Measurements from ENCODE around the gene SRSF3.

SRSF3 gene

GRCh38 chr6:36563928-36564284, 30.3 kb upstream of the SRSF3 start:
- no peaks in the 10 kb centered on the region for H3K9me3 ChIP-seq (ENCODE audit: control insufficient read depth, insufficient read depth, low read depth, low read length)
- H3K27ac ChIP-seq (ENCODE audit: extremely low read depth, low read depth, low read length): no peak overlapping the region
- H3K4me1 ChIP-seq (ENCODE audit: control insufficient read depth, insufficient read depth, low read length): no peaks in the 10 kb centered on the region; the same call in 1 of the 2 replicates
- POLR2A ChIA-PET: interaction anchor here (0.9 to 1.5 kb wide), 2 partner anchors 8 to 31 kb away, joined by 3 to 9 read pairs; no protein-coding TSS in a partner anchor
- TF ChIP-seq ZNF561 (tag by site-specific recombination; IDR thresholded peaks at IDR 0.05; ENCODE audit: borderline replicate concordance): no peak
- TF ChIP-seq ZNF335 (tag by site-specific recombination; conservative IDR thresholded peaks at IDR 0.05): peak; percentile 84
- TF ChIP-seq, protein P1, sequence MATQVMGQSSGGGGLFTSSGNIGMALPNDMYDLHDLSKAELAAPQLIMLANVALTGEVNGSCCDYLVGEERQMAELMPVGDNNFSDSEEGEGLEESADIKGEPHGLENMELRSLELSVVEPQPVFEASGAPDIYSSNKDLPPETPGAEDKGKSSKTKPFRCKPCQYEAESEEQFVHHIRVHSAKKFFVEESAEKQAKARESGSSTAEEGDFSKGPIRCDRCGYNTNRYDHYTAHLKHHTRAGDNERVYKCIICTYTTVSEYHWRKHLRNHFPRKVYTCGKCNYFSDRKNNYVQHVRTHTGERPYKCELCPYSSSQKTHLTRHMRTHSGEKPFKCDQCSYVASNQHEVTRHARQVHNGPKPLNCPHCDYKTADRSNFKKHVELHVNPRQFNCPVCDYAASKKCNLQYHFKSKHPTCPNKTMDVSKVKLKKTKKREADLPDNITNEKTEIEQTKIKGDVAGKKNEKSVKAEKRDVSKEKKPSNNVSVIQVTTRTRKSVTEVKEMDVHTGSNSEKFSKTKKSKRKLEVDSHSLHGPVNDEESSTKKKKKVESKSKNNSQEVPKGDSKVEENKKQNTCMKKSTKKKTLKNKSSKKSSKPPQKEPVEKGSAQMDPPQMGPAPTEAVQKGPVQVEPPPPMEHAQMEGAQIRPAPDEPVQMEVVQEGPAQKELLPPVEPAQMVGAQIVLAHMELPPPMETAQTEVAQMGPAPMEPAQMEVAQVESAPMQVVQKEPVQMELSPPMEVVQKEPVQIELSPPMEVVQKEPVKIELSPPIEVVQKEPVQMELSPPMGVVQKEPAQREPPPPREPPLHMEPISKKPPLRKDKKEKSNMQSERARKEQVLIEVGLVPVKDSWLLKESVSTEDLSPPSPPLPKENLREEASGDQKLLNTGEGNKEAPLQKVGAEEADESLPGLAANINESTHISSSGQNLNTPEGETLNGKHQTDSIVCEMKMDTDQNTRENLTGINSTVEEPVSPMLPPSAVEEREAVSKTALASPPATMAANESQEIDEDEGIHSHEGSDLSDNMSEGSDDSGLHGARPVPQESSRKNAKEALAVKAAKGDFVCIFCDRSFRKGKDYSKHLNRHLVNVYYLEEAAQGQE (tag by site-specific recombination; IDR thresholded peaks at IDR 0.05): peak; percentile 63
- TF ChIP-seq ZBTB20 (tag by site-specific recombination; IDR thresholded peaks at IDR 0.05): no peak
- CTCF ChIA-PET: no interaction called here
- H3K36me3 ChIP-seq (ENCODE audit: control insufficient read depth in 2 of 2, insufficient read depth in 1 of 2, low read length in 2 of 2): no peaks in the 10 kb centered on the region
- no peak overlapping the region for H3K4me3 ChIP-seq (ENCODE audit: low read depth, low read length)

- Histone ChIP-seq H3K9me3 (ENCODE audit: control insufficient read depth, insufficient read depth, low read depth, low read length) (no peaks in the 10 kb centered on the region), H3K4me3 (ENCODE audit: low read depth, low read length) (no peak overlapping the region), H3K36me3 (ENCODE audit: control insufficient read depth in 2 of 2, insufficient read depth in 1 of 2, low read length in 2 of 2) (no peaks in the 10 kb centered on the region), H3K4me1 (ENCODE audit: control insufficient read depth, insufficient read depth, low read length) (no peaks in the 10 kb centered on the region; the same call in 1 of the 2 replicates), H3K27ac (ENCODE audit: extremely low read depth, low read depth, low read length) (no peak overlapping the region)
- CTCF ChIA-PET: no interaction called here
- TF ChIP-seq ZNF19 (tag by site-specific recombination; IDR thresholded peaks at IDR 0.05; ENCODE audit: low read depth) (no peak), ZSCAN30 (tag by site-specific recombination; IDR thresholded peaks at IDR 0.05) (no peak), ZNF529 (tag by site-specific recombination; IDR thresholded peaks at IDR 0.05; ENCODE audit: insufficient replicate concordance) (no peak), ZNF138 (tag by site-specific recombination; IDR thresholded peaks at IDR 0.05; ENCODE audit: borderline replicate concordance) (no peak), ZNF510 (tag by site-specific recombination; IDR thresholded peaks at IDR 0.05; ENCODE audit: insufficient replicate concordance) (no peak), ZNF24 (tag by site-specific recombination; IDR thresholded peaks at IDR 0.05) (no peak), GLIS1 (tag by site-specific recombination; IDR thresholded peaks at IDR 0.05) (no peak), ZFP37 (tag by site-specific recombination; IDR thresholded peaks at IDR 0.05) (no peak), ZNF302 (tag by site-specific recombination; IDR thresholded peaks at IDR 0.05; ENCODE audit: low read depth) (no peak), ZNF560 (tag by site-specific recombination; IDR thresholded peaks at IDR 0.05; ENCODE audit: borderline replicate concordance) (no peak)
- POLR2A ChIA-PET: no interaction called here
Measured at GRCh38 chr6:36566418-36566905, 27.7 kb upstream of the SRSF3 start.

GRCh38 chr6:36570264-36570663, 23.9 kb upstream of the SRSF3 start:
- Histone ChIP-seq H3K9me3 (ENCODE audit: control insufficient read depth, insufficient read depth, low read depth, low read length) (no peaks in the 10 kb centered on the region), H3K4me3 (ENCODE audit: low read depth, low read length) (no peak overlapping the region), H3K27ac (ENCODE audit: extremely low read depth, low read depth, low read length) (no peak overlapping the region), H3K4me1 (ENCODE audit: control insufficient read depth, insufficient read depth, low read length) (no peaks in the 10 kb centered on the region), H3K36me3 (ENCODE audit: control insufficient read depth in 2 of 2, insufficient read depth in 1 of 2, low read length in 2 of 2) (no peaks in the 10 kb centered on the region)
- CTCF ChIA-PET: interaction anchor here (1.0 kb wide), 1 partner anchor 18 kb away, joined by 6 read pairs; no protein-coding TSS in a partner anchor
- POLR2A ChIA-PET: no interaction called here
- TF ChIP-seq ZNF571 (tag by site-specific recombination; IDR thresholded peaks at IDR 0.05): no peak
- TF ChIP-seq INSM2 (tag by site-specific recombination; IDR thresholded peaks at IDR 0.05): no peak
- TF ChIP-seq, protein P2, sequence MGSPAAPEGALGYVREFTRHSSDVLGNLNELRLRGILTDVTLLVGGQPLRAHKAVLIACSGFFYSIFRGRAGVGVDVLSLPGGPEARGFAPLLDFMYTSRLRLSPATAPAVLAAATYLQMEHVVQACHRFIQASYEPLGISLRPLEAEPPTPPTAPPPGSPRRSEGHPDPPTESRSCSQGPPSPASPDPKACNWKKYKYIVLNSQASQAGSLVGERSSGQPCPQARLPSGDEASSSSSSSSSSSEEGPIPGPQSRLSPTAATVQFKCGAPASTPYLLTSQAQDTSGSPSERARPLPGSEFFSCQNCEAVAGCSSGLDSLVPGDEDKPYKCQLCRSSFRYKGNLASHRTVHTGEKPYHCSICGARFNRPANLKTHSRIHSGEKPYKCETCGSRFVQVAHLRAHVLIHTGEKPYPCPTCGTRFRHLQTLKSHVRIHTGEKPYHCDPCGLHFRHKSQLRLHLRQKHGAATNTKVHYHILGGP (tag by site-specific recombination; IDR thresholded peaks at IDR 0.05): no peak
- no peak for TF ChIP-seq ZFP41 (tag by site-specific recombination; IDR thresholded peaks at IDR 0.05; ENCODE audit: borderline replicate concordance)
- TF ChIP-seq, protein P3, sequence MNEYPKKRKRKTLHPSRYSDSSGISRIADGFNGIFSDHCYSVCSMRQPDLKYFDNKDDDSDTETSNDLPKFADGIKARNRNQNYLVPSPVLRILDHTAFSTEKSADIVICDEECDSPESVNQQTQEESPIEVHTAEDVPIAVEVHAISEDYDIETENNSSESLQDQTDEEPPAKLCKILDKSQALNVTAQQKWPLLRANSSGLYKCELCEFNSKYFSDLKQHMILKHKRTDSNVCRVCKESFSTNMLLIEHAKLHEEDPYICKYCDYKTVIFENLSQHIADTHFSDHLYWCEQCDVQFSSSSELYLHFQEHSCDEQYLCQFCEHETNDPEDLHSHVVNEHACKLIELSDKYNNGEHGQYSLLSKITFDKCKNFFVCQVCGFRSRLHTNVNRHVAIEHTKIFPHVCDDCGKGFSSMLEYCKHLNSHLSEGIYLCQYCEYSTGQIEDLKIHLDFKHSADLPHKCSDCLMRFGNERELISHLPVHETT (tag by site-specific recombination; IDR thresholded peaks at IDR 0.05): no peak
